ENCODE data around the gene NEB. TPM values are rescaled to one million over a fixed set of nuclear protein-coding genes. Genes with fewer than 3 reads are reported as not detected.

Gene NEB
- total and polyA plus RNA-seq, 2 of the 4 experiments (the other 2 are of a cell fraction): under 0.01 TPM; not detected in 1

GRCh38 chr2:151730262-151730975, 3.9 kb downstream of the NEB start:
- no peaks in the 10 kb centered on the region for H4K20me1 ChIP-seq (ENCODE audit: insufficient read depth, low read length)
- H2AFZ ChIP-seq (replicated peaks; ENCODE audit: low read length, poor library complexity): no peak overlapping the region
- TF ChIP-seq CTCF (conservative IDR thresholded peaks at IDR 0.05; ENCODE audit: low read depth, low read length) (no peak), POLR2A (IDR thresholded peaks at IDR 0.05; ENCODE audit: low read depth, low read length) (no peak)
- in situ Hi-C loops (cut with MboI; ENCODE audit: low sequenced_read_pairs) (no loop called here), dilution Hi-C loops (cut with HindIII; ENCODE audit: low sequenced_read_pairs, unreplicated experiment) (no loop called here), intact Hi-C loops (cut with micrococcal nuclease) (no loop called here)
- no TSS peak for BruUV-seq (replicated peaks)
- no peak overlapping the region for H3K4me3 ChIP-seq (ENCODE audit: insufficient read depth, low read depth, low read length)
- H3K79me1 ChIP-seq (ENCODE audit: low read depth in 1 of 2, low read length in 2 of 2): no peaks in the 10 kb centered on the region
- no peak overlapping the region for H4K8ac ChIP-seq (ENCODE audit: low read depth in 2 of 2, low read length in 2 of 2)
- H3K23ac ChIP-seq (ENCODE audit: low read depth, low read length): no peak overlapping the region
- H4K5ac ChIP-seq (ENCODE audit: low read depth, low read length): no peak overlapping the region
- ChIA-PET CTCF (no interaction called here), POLR2A (ENCODE audit: unreplicated experiment) (no interaction called here)
- H3K27me3 ChIP-seq (ENCODE audit: control insufficient read depth, insufficient read depth, low read length): no peaks in the 10 kb centered on the region; the same call in 1 of the 2 replicates
- no peak overlapping the region for H3K27ac ChIP-seq (ENCODE audit: insufficient read depth, low read length)
- H3K4ac ChIP-seq (ENCODE audit: low read depth, low read length): no peak overlapping the region
- no peak overlapping the region for H4K91ac ChIP-seq (ENCODE audit: insufficient read depth, low read depth, low read length)
- no peaks in the 10 kb centered on the region for H3K36me3 ChIP-seq (ENCODE audit: control insufficient read depth, insufficient read depth, low read length)
- no peak overlapping the region for H2BK5ac ChIP-seq (ENCODE audit: low read depth, low read length, poor library complexity, severe bottlenecking)
- no peak overlapping the region for H3K18ac ChIP-seq (ENCODE audit: low read depth, low read length)
- ATAC-seq (ENCODE audit: low read depth) (no peak), DNase-seq (peak; percentile 8)
- no peak overlapping the region for H3K56ac ChIP-seq (ENCODE audit: extremely low read depth, insufficient read depth, low read length)
- no peak overlapping the region for H3K4me2 ChIP-seq (ENCODE audit: low read depth, low read length)
- no peak overlapping the region for H2AK9ac ChIP-seq (replicated peaks; ENCODE audit: low read depth, low read length, poor library complexity)
- H3K9me1 ChIP-seq (ENCODE audit: insufficient read depth, low read length): no peaks in the 10 kb centered on the region
- H3K14ac ChIP-seq (replicated peaks; ENCODE audit: low read depth, low read length): no peak overlapping the region
- no peak overlapping the region for H2AK5ac ChIP-seq (ENCODE audit: low read depth, low read length)
- no CpG with 5 or more reads among the region's 5 CpGs for WGBS, 2 experiments (ENCODE audit: extremely low coverage in 2 of 2, insufficient read length in 1 of 2)
- H2BK15ac ChIP-seq (ENCODE audit: low read depth, low read length): no peak overlapping the region
- no peaks in the 10 kb centered on the region for H3K4me1 ChIP-seq (ENCODE audit: control insufficient read depth, insufficient read depth, low read length)
- no peak overlapping the region for H2BK20ac ChIP-seq (ENCODE audit: low read depth, low read length)
- H3K9ac ChIP-seq (ENCODE audit: low read depth, low read length): no peak overlapping the region
- no peaks in the 10 kb centered on the region for H3K9me3 ChIP-seq (ENCODE audit: control insufficient read depth, insufficient read depth, low read length)
- no peak overlapping the region for H2BK120ac ChIP-seq (ENCODE audit: low read depth, low read length)

Measured in IMR-90 (cell line).